ENCODE measurements around the gene ST8SIA5. TPM values are rescaled to one million over a fixed set of nuclear protein-coding genes. Genes with fewer than 3 reads are reported as not detected.
A peak's percentile ranks its signal among the peaks of the same experiment; 100 is the strongest.

The ST8SIA5 gene
- total RNA-seq, 1 experiment from 2014 or later: 5.4 TPM

- TF ChIP-seq NR3C1 (CRISPR knock-in tag; conservative IDR thresholded peaks at IDR 0.05; ENCODE audit: low read depth): no peak
- TF ChIP-seq USF2 (CRISPR knock-in tag; IDR thresholded peaks at IDR 0.05): no peak
- no peak for TF ChIP-seq ZNF416 (CRISPR knock-in tag; IDR thresholded peaks at IDR 0.05)
- TF ChIP-seq ELF4 (CRISPR knock-in tag; IDR thresholded peaks at IDR 0.05; ENCODE audit: low read depth): no peak
- TF ChIP-seq TCF7 (CRISPR knock-in tag; IDR thresholded peaks at IDR 0.05; ENCODE audit: low read depth): no peak
- no peak for TF ChIP-seq ATF6 (CRISPR knock-in tag; IDR thresholded peaks at IDR 0.05)
- TF ChIP-seq ATF1 (CRISPR knock-in tag; IDR thresholded peaks at IDR 0.05): no peak
- no peak for TF ChIP-seq SMAD3 (CRISPR knock-in tag; IDR thresholded peaks at IDR 0.05; ENCODE audit: borderline replicate concordance)
Measured at GRCh38 chr18:46659484-46659883, 97.4 kb downstream of the ST8SIA5 start (continued).

GRCh38 chr18:46657115-46657955 lies 99.5 kb downstream of the ST8SIA5 start, which contains the start of gene LOXHD1:
LOXHD1 (minus strand) TSS chr18:46657220; CDS start chr18:46657033, 187 bp downstream.
- peak; percentile 34 for DNase-seq (ENCODE audit: low spot score)
- CTCF ChIA-PET: interaction anchor here (0.6 to 3.3 kb wide), 142 partner anchors 9 to 584 kb away, joined by 3 to 206 read pairs (median 6); partner anchors contain the start of genes ELOA2, KATNAL2, PIAS2 and ST8SIA5
- H3K36me3 Mint-ChIP-seq: no peaks in the 10 kb centered on the region
- TF ChIP-seq FOXP4 (CRISPR knock-in tag; IDR thresholded peaks at IDR 0.05): no peak
- TF ChIP-seq USF1 (CRISPR knock-in tag; IDR thresholded peaks at IDR 0.05): 0 out of 2 replicates have a peak, but pooled peaks have one; percentile 28
- 0 out of 2 replicates have a peak, but pooled peaks have one; percentile 21 for TF ChIP-seq ZNF423 (CRISPR knock-in tag; IDR thresholded peaks at IDR 0.05)
- TF ChIP-seq RELA (CRISPR knock-in tag; IDR thresholded peaks at IDR 0.05; ENCODE audit: borderline replicate concordance): no peak
- no peak for TF ChIP-seq NR1H2 (CRISPR knock-in tag; IDR thresholded peaks at IDR 0.05)
- no peaks in the 10 kb centered on the region for H3K27me3 Mint-ChIP-seq (ENCODE audit: low read depth)
- ATAC-seq: peak; percentile 50
- peaks cover 19% of the 10 kb centered on the region for H3K4me1 Mint-ChIP-seq
- peak within 1 kb of the TSS; percentile 41; the same call in 1 of the 2 replicates for H3K27ac Mint-ChIP-seq
- H3K9me3 Mint-ChIP-seq: no peaks in the 10 kb centered on the region
- H3K4me3 Mint-ChIP-seq: peak within 1 kb of the TSS; percentile 53
- POLR2A ChIA-PET: interaction anchor here (0.8 to 1.3 kb wide), 4 partner anchors 13 to 484 kb away, joined by 3 to 6 read pairs (median 4); no protein-coding TSS in a partner anchor

GRCh38 chr18:46656326-46657114 lies 100.3 kb downstream of the ST8SIA5 start:
- no peak for DNase-seq (ENCODE audit: low spot score)
- Mint-ChIP-seq H3K27me3 (ENCODE audit: low read depth) (no peaks in the 10 kb centered on the region), H3K4me3 (no peak overlapping the region), H3K4me1 (peaks cover 19% of the 10 kb centered on the region), H3K36me3 (no peaks in the 10 kb centered on the region), H3K27ac (no peak overlapping the region), H3K9me3 (no peaks in the 10 kb centered on the region)
- CTCF ChIA-PET: interaction anchor here (0.8 to 3.3 kb wide), 16 partner anchors 8 to 483 kb away, joined by 3 to 206 read pairs (median 22); partner anchors contain the start of gene ST8SIA5
- no peak; the same call in 1 of the 2 replicates for ATAC-seq
- POLR2A ChIA-PET: no interaction called here
- TF ChIP-seq JUN (CRISPR knock-in tag; IDR thresholded peaks at IDR 0.05) (no peak), ESRRA (CRISPR knock-in tag; IDR thresholded peaks at IDR 0.05; ENCODE audit: borderline replicate concordance) (no peak), CTCF (IDR thresholded peaks at IDR 0.05) (no peak), CDX4 (CRISPR knock-in tag; IDR thresholded peaks at IDR 0.05; ENCODE audit: borderline replicate concordance) (no peak), ATF2 (CRISPR knock-in tag; IDR thresholded peaks at IDR 0.05; ENCODE audit: borderline replicate concordance, low read depth) (no peak), IRF2 (CRISPR knock-in tag; IDR thresholded peaks at IDR 0.05; ENCODE audit: borderline replicate concordance, low read depth) (no peak), JAZF1 (CRISPR knock-in tag; IDR thresholded peaks at IDR 0.05) (no peak)
